ENCODE results near the gene IRF4. TPM values are rescaled to one million over a fixed set of nuclear protein-coding genes. Genes with fewer than 3 reads are reported as not detected.
A peak's percentile ranks its signal among the peaks of the same experiment; 100 is the strongest.

IRF4 gene
- total RNA-seq, 2 experiments from 2014 or later, result 189 to 291 TPM

GRCh38 chr6:366389-367297 is 24.9 kb upstream of the IRF4 start:
- H3K4me1 ChIP-seq (ENCODE audit: insufficient read depth, low read length, poor library complexity, severe bottlenecking), result peaks cover 66% of the 10 kb centered on the region
- TF ChIP-seq EZH2phosphoT487 (IDR thresholded peaks at IDR 0.05; ENCODE audit: borderline replicate concordance, low read depth, low read length) (no peak), CTCF (conservative IDR thresholded peaks at IDR 0.05; ENCODE audit: low read length) (no peak)
- H3K9me3 ChIP-seq (ENCODE audit: low read length), result no peaks in the 10 kb centered on the region
- peak overlapping the region; percentile 74 for H2AFZ ChIP-seq (ENCODE audit: low read length)
- H4K20me1 ChIP-seq (ENCODE audit: insufficient read depth, low read length), result no peaks in the 10 kb centered on the region
- ChIA-PET CTCF (ENCODE audit: unreplicated experiment) (interaction anchor here (0.5 to 2.3 kb wide), 5 partner anchors 10 to 177 kb away, joined by 3 to 5 read pairs (median 4); partner anchors contain the start of gene IRF4), POLR2A (interaction anchor here (0.6 to 8.0 kb wide), 18 partner anchors 8 to 179 kb away, joined by 3 to 81 read pairs (median 5); partner anchors contain the start of gene IRF4)
- H3K4me3 ChIP-seq (ENCODE audit: low read depth, low read length, poor library complexity, severe bottlenecking), result peak overlapping the region; percentile 42
- H3K9me2 ChIP-seq (ENCODE audit: insufficient read depth, low read length), result no peaks in the 10 kb centered on the region
- H3K36me3 ChIP-seq (ENCODE audit: insufficient read depth, low read length), result no peaks in the 10 kb centered on the region
- H3K79me2 ChIP-seq (ENCODE audit: insufficient read depth, low read depth, low read length), result no peaks in the 10 kb centered on the region
- no TSS peak for BruUV-seq (replicated peaks)
- intact Hi-C loops (cut with micrococcal nuclease; ENCODE audit: unreplicated experiment), result no loop called here
- DNase-seq (ENCODE audit: low spot score), result peak; percentile 40
- H3K27ac ChIP-seq (ENCODE audit: low read depth, low read length, poor library complexity, severe bottlenecking), result peak overlapping the region; percentile 95
- H3K4me2 ChIP-seq (ENCODE audit: low read length), result peak overlapping the region; percentile 69

- intact Hi-C loops (cut with micrococcal nuclease; ENCODE audit: unreplicated experiment), result no loop called here
- TF ChIP-seq EZH2phosphoT487 (IDR thresholded peaks at IDR 0.05; ENCODE audit: borderline replicate concordance, low read depth, low read length) (no peak), CTCF (conservative IDR thresholded peaks at IDR 0.05; ENCODE audit: low read length) (no peak)
- H3K4me2 ChIP-seq (ENCODE audit: low read length), result peak overlapping the region; percentile 69
- no peaks in the 10 kb centered on the region for H3K9me2 ChIP-seq (ENCODE audit: insufficient read depth, low read length)
- H3K27ac ChIP-seq (ENCODE audit: low read depth, low read length, poor library complexity, severe bottlenecking), result peak overlapping the region; percentile 95
- DNase-seq (ENCODE audit: low spot score), result no peak
- H3K36me3 ChIP-seq (ENCODE audit: insufficient read depth, low read length), result no peaks in the 10 kb centered on the region
- H3K4me3 ChIP-seq (ENCODE audit: low read depth, low read length, poor library complexity, severe bottlenecking), result no peak overlapping the region
- POLR2A ChIA-PET, result interaction anchor here (0.6 to 8.0 kb wide), 13 partner anchors 9 to 150 kb away, joined by 3 to 81 read pairs (median 6); partner anchors contain the start of gene IRF4
- H3K9me3 ChIP-seq (ENCODE audit: low read length), result no peaks in the 10 kb centered on the region
- BruUV-seq (replicated peaks), result no TSS peak
- no peaks in the 10 kb centered on the region for H4K20me1 ChIP-seq (ENCODE audit: insufficient read depth, low read length)
- no peaks in the 10 kb centered on the region for H3K79me2 ChIP-seq (ENCODE audit: insufficient read depth, low read depth, low read length)
- H2AFZ ChIP-seq (ENCODE audit: low read length), result peak overlapping the region; percentile 26; the same call in 1 of the 2 replicates
- CTCF ChIA-PET (ENCODE audit: unreplicated experiment), result interaction anchor here (1.4 kb wide), 2 partner anchors 9 to 36 kb away, joined by 3 to 4 read pairs; no protein-coding TSS in a partner anchor
- peaks cover 63% of the 10 kb centered on the region for H3K4me1 ChIP-seq (ENCODE audit: insufficient read depth, low read length, poor library complexity, severe bottlenecking)
These were observed 24.2 kb upstream of the IRF4 start for GRCh38 chr6:367298-367794.

All from OCI-LY7 (cell line).